A549 treated with AZD9567 at 1 μM for 4 hours (cell line): Measurements from ENCODE around the gene IFIT1B. TPM values are rescaled to one million over a fixed set of nuclear protein-coding genes. Genes with fewer than 3 reads are reported as not detected.

ENCODE experiments used
- total RNA-seq: library from RNA; stranded (reverse); fragments of 200-300 nt; extraction: Qiagen RNA extraction; gene quantifications from 5 replicates; pipeline ENCODE4 v1.2.3, GENCODE V29; 2022; ENCODE audit not compliant: insufficient read depth

IFIT1B gene, protein sequence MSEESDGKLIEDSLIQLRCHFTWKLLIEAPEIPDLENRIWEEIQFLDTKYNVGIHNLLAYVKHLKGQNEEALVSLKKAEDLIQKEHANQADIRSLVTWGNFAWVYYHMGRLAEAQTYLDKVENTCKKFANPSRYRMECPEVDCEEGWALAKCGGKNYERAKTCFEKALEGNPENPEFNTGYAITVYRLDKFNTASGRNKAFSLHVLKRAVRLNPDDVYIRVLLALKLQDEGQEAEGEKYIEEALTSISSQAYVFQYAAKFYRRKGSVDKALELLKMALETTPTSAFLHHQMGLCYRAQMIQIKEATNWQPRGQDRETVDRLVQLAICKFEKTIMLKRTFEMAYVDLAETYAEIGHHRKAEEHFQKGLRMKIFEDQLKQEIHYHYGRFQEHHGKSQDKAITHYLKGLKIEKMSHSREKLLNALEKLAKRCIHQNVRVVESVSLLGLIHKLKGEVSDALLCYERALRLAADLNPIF
- total RNA-seq, result not detected in 5 replicates

GRCh38 chr10:89377705-89378637 is at the start of gene IFIT1B:
Gene IFIT1B (plus strand): TSS chr10:89378056. CDS start chr10:89378136, 80 bp downstream.

GRCh38 chr10:89391907-89392756 is 14.3 kb downstream of the IFIT1B start, which contains the start of gene IFIT1:
Gene IFIT1 (plus strand): TSS chr10:89392623. CDS start chr10:89392713, 90 bp downstream.

DNA sequence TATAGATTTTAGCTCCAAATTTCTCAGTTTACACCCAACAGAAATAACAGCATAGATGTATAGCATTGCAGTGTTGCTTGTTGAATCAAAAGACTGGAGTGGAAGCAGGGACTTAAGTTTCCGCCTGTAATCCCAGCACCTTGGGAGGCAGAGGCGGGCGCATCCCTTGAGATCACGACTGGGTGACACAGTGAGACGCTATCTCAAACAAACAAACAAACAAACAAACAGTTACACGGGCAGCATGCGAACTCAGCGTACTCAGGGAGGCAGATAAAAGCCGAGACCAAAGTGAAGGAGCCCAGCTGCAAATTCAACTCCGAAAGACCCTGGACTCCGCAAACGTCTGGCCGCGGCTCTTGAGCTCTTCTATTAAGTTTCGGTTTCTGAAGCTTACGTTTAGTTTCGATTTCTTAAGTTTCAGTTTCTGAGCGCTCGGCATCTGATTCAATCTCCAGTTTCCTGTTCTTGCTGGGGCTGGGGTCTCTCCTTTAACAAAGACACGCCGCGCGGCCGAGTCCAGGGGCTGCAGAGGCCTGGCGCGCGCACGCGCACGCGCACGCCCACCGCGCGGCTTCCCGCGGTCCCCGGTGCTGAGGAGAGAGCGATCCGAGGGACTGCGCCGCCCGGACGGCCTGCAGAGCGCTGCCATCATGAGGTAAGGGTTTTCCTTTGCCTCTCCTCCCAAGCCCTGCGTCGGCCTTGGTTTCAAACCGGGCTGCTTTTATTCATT is 36.5 kb downstream of the IFIT1B start, which contains the start of gene IFIT5:
IFIT5 (plus strand) TSS at position 423 of the 733 bp plus-strand sequence; CDS start at position 654, 231 bp downstream.

Other genes starting within 250 kb of the IFIT1B start
- 0.06 to 0.11 TPM (median 0.09 TPM) in 4 of 5 replicates, not detected in the other for gene CH25H, start 170.7 kb upstream of the IFIT1B start, total RNA-seq
- 43.9 to 54.8 TPM (median 48.0 TPM) in 5 replicates for gene LIPA, start 126.3 kb upstream of the IFIT1B start, total RNA-seq
- 1.5 to 2.3 TPM (median 2.1 TPM) in 5 replicates for gene IFIT2, start 76.0 kb upstream of the IFIT1B start, total RNA-seq
- gene IFIT3, start 50.1 kb upstream of the IFIT1B start, total RNA-seq, result 3.0 to 5.1 TPM (median 4.1 TPM) in 5 replicates
- gene IFIT1, start 14.6 kb downstream of the IFIT1B start, total RNA-seq, result 3.2 to 6.8 TPM (median 3.6 TPM) in 5 replicates
- 6.6 to 9.1 TPM (median 8.4 TPM) in 5 replicates for gene IFIT5, start 36.5 kb downstream of the IFIT1B start, total RNA-seq
- 0.16 to 0.39 TPM (median 0.24 TPM) in 4 of 5 replicates, not detected in the other for gene SLC16A12, start 157.5 kb downstream of the IFIT1B start, total RNA-seq